Body of pancreas (tissue), 4 donors: ENCODE data around the gene IFNE.

Experiments used
- CTCF ChIP-seq, 7 experiments: fragments of 450-650 bp in 4 of 7; fragments of 200-600 bp in 3 of 7; sonication (generic) in 3 of 7; IDR thresholded peaks; one replicate each; pipeline ENCODE4 v1.5.1; 2016 to 2019; ENCODE audit warnings: antibody characterized with exemption in 7 of 7
- POLR2A ChIP-seq, 3 donors: fragments of 450-650 bp; IDR thresholded peaks; one replicate each; pipeline ENCODE4 v1.6.1; 2016; ENCODE audit warnings: antibody characterized with exemption in 3 of 3, mild to moderate bottlenecking in 2 of 3

- TF ChIP-seq CTCF (IDR thresholded peaks at IDR 0.05): no peak
- TF ChIP-seq POLR2A (IDR thresholded peaks at IDR 0.05): no peak
Measured at GRCh38 chr9:21481470-21482056, 550 bp downstream of the IFNE start.
